ENCODE results near the gene RAB11FIP4. TPM values are rescaled to one million over a fixed set of nuclear protein-coding genes. Genes with fewer than 3 reads are reported as not detected.

Gene RAB11FIP4
- total and polyA plus RNA-seq, 2 donors (not counting 3 experiments of a cell fraction or from before 2014, with no cell fraction given), result 0.08 to 0.38 TPM

DNA sequence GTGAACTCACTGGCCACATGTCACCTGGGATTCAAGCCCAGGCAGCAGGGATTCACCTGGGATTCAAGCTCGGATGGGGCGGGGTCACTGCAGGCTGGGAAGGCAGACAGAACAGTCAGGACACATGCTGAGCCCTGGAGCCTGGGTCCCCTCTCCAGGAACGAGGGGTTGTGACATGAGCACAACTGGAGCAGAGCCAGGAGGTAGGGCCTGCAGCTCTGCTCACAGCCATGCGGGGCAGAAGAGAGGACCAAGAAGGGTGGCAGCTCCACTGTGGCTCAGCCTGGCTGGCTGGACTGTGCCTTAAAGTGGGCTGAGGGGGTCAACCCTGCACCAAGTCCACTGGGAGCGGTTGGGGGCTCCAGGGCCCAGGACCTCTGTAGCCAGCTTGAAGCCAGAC, 150.1 kb downstream of the RAB11FIP4 start:
- H3K27ac ChIP-seq (ENCODE audit: insufficient read depth, low read depth, low read length), result no peak overlapping the region
- peaks cover 0 to 2% of the 10 kb centered on the region in 2 experiments for H3K27me3 ChIP-seq (ENCODE audit: control insufficient read depth in 2 of 2, insufficient read depth in 2 of 2, low read length in 2 of 2)
- H3K4me1 ChIP-seq (ENCODE audit: control insufficient read depth, extremely low read depth, insufficient read depth, low read length), result no peaks in the 10 kb centered on the region
- intact Hi-C loops (cut with micrococcal nuclease) (no loop called here), dilution Hi-C loops (cut with MboI; ENCODE audit: extremely low pct_ligation_motif_present, low sequenced_read_pairs) (no loop called here)
- H3K9ac ChIP-seq (replicated peaks; ENCODE audit: extremely low read depth, insufficient read depth, low read length), result no peak overlapping the region
- no peaks in the 10 kb centered on the region for H4K20me1 ChIP-seq (replicated peaks; ENCODE audit: control insufficient read depth, extremely low read depth, insufficient read depth, low read length)
- no peaks in the 10 kb centered on the region for H3K79me2 ChIP-seq (ENCODE audit: control insufficient read depth, insufficient read depth, low read length)
- H3K9me1 ChIP-seq (replicated peaks; ENCODE audit: control insufficient read depth, extremely low read depth, insufficient read depth, low read length), result no peaks in the 10 kb centered on the region
- ChIA-PET POLR2A (no interaction called here), CTCF (interaction anchor here (1.0 kb wide), 4 partner anchors 8 to 301 kb away, joined by 3 to 5 read pairs (median 3); no protein-coding TSS in a partner anchor)
- H2AFZ ChIP-seq (ENCODE audit: low read depth, low read length), result no peak overlapping the region
- no peaks in the 10 kb centered on the region for H3K9me3 ChIP-seq (replicated peaks; ENCODE audit: control insufficient read depth, insufficient read depth, low read length)
- H3K4me2 ChIP-seq (ENCODE audit: insufficient read depth, low read length), result no peak overlapping the region
- TF ChIP-seq EZH2 (IDR thresholded peaks at IDR 0.05; ENCODE audit: borderline replicate concordance, low read depth, low read length, severe bottlenecking), result no peak
- TF ChIP-seq MYC (IDR thresholded peaks at IDR 0.05; ENCODE audit: low read depth, low read length), result no peak
- TF ChIP-seq, protein P1, sequence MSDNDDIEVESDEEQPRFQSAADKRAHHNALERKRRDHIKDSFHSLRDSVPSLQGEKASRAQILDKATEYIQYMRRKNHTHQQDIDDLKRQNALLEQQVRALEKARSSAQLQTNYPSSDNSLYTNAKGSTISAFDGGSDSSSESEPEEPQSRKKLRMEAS (IDR thresholded peaks at IDR 0.05; ENCODE audit: insufficient read depth, insufficient read length), result no peak
- no peak for TF ChIP-seq POLR2AphosphoS5 (IDR thresholded peaks at IDR 0.05; ENCODE audit: insufficient read depth, low read depth, low read length)
- TF ChIP-seq FOS (IDR thresholded peaks at IDR 0.05; ENCODE audit: borderline replicate concordance, insufficient read depth, low read length), result no peak
- H3K36me3 ChIP-seq (ENCODE audit: control insufficient read depth in 2 of 2, extremely low read depth in 1 of 2, insufficient read depth in 2 of 2, low read length in 2 of 2), result no peaks in the 10 kb centered on the region
- BruUV-seq (replicated peaks), result no TSS peak
- FAIRE-seq (no peak), DNase-seq (ENCODE audit: low read depth, low spot score) (no peak)
- H3K4me3 ChIP-seq (replicated peaks in 1 of 3; ENCODE audit: insufficient read depth in 1 of 3, low read depth in 1 of 3, low read length in 3 of 3), result no peak overlapping the region

DNA sequence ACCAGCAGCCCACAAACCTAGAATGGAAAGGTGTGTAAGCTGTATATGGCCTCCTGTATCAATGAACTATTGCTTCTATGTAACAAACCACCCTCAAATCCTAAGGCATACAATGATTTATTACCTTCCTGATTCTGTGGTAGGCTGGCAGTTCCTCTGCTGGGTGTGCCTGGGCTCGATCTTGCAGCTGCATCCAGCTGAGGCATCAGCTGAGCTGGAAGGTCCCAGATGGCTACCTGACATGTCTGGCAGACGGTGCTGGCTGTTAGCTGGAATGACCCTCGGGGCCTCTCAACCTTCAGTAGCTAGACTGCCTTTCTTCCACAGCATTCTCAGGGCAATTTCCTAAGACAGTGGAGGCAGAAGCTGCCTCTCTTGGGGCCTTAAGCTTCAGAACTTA, 152.7 kb downstream of the RAB11FIP4 start:
- Histone ChIP-seq H3K4me3 (replicated peaks in 1 of 3; ENCODE audit: insufficient read depth in 1 of 3, low read depth in 1 of 3, low read length in 3 of 3) (no peak overlapping the region), H3K4me1 (ENCODE audit: control insufficient read depth, extremely low read depth, insufficient read depth, low read length) (peaks cover 3% of the 10 kb centered on the region), H4K20me1 (replicated peaks; ENCODE audit: control insufficient read depth, extremely low read depth, insufficient read depth, low read length) (no peaks in the 10 kb centered on the region), H3K27me3 (ENCODE audit: control insufficient read depth in 2 of 2, insufficient read depth in 2 of 2, low read length in 2 of 2) (peaks cover 0 to 2% of the 10 kb centered on the region in 2 experiments), H3K36me3 (ENCODE audit: control insufficient read depth in 2 of 2, extremely low read depth in 1 of 2, insufficient read depth in 2 of 2, low read length in 2 of 2) (no peaks in the 10 kb centered on the region), H2AFZ (ENCODE audit: low read depth, low read length) (no peak overlapping the region), H3K9me1 (replicated peaks; ENCODE audit: control insufficient read depth, extremely low read depth, insufficient read depth, low read length) (no peaks in the 10 kb centered on the region), H3K4me2 (ENCODE audit: insufficient read depth, low read length) (no peak overlapping the region), H3K27ac (ENCODE audit: insufficient read depth, low read depth, low read length) (no peak overlapping the region), H3K9ac (replicated peaks; ENCODE audit: extremely low read depth, insufficient read depth, low read length) (no peak overlapping the region), H3K79me2 (ENCODE audit: control insufficient read depth, insufficient read depth, low read length) (no peaks in the 10 kb centered on the region), H3K9me3 (replicated peaks; ENCODE audit: control insufficient read depth, insufficient read depth, low read length) (no peaks in the 10 kb centered on the region)
- BruUV-seq (replicated peaks), result no TSS peak
- TF ChIP-seq, protein P2, sequence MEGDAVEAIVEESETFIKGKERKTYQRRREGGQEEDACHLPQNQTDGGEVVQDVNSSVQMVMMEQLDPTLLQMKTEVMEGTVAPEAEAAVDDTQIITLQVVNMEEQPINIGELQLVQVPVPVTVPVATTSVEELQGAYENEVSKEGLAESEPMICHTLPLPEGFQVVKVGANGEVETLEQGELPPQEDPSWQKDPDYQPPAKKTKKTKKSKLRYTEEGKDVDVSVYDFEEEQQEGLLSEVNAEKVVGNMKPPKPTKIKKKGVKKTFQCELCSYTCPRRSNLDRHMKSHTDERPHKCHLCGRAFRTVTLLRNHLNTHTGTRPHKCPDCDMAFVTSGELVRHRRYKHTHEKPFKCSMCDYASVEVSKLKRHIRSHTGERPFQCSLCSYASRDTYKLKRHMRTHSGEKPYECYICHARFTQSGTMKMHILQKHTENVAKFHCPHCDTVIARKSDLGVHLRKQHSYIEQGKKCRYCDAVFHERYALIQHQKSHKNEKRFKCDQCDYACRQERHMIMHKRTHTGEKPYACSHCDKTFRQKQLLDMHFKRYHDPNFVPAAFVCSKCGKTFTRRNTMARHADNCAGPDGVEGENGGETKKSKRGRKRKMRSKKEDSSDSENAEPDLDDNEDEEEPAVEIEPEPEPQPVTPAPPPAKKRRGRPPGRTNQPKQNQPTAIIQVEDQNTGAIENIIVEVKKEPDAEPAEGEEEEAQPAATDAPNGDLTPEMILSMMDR (IDR thresholded peaks at IDR 0.05; ENCODE audit: extremely low read depth in 1 of 2, insufficient read depth in 1 of 2, low read depth in 1 of 2, low read length in 2 of 2), result no peak
- TF ChIP-seq JUN (IDR thresholded peaks at IDR 0.05; ENCODE audit: borderline replicate concordance, insufficient read depth, insufficient read length, low read depth) (no peak), POLR2A (IDR thresholded peaks at IDR 0.05; ENCODE audit: low read depth, low read length) (no peak), POLR2AphosphoS5 (IDR thresholded peaks at IDR 0.05; ENCODE audit: insufficient read depth, low read depth, low read length) (no peak), EZH2 (IDR thresholded peaks at IDR 0.05; ENCODE audit: borderline replicate concordance, low read depth, low read length, severe bottlenecking) (no peak), GATA2 (IDR thresholded peaks at IDR 0.05; ENCODE audit: insufficient read depth, insufficient read length, low read depth, low read length) (no peak), MYC (IDR thresholded peaks at IDR 0.05; ENCODE audit: low read depth, low read length) (no peak), FOS (IDR thresholded peaks at IDR 0.05; ENCODE audit: borderline replicate concordance, insufficient read depth, low read length) (no peak)
- TF ChIP-seq, protein P1 (IDR thresholded peaks at IDR 0.05; ENCODE audit: insufficient read depth, insufficient read length), result no peak
- ChIA-PET POLR2A (interaction anchor here (0.6 kb wide), 1 partner anchor 43 kb away, joined by 3 read pairs; no protein-coding TSS in a partner anchor), CTCF (interaction anchor here (1.1 to 2.6 kb wide), 3 partner anchors 9 to 299 kb away, joined by 3 to 9 read pairs (median 4); no protein-coding TSS in a partner anchor)
- dilution Hi-C loops (cut with MboI; ENCODE audit: extremely low pct_ligation_motif_present, low sequenced_read_pairs), result no loop called here
- intact Hi-C loops (cut with micrococcal nuclease), result no loop called here
- DNase-seq (ENCODE audit: low read depth, low spot score) (no peak), FAIRE-seq (no peak)
